GM13976 (cell line): ENCODE data around the gene RPL21.

Experiments
- DNase-seq: peaks from one replicate; pipeline ENCODE4 v3.0.0; 2012; ENCODE audit warnings: low spot score
- CTCF ChIP-seq: IDR thresholded peaks from 2 replicates; pipeline ENCODE4 v1.5.1; 2012; ENCODE audit warnings: borderline replicate concordance, mild to moderate bottlenecking; ENCODE audit not compliant: insufficient read depth; ENCODE audit errors: extremely low read depth, missing control alignments, control extremely low read depth
- in situ Hi-C: fragments of 300-500 bp; cut with MboI; formaldehyde crosslinking; loops from one replicate; pipeline ENCODE4 v1.12.0; 2022; ENCODE audit warnings: low sequenced_read_pairs, mixed read lengths, inconsistent platforms; ENCODE audit not compliant: unreplicated experiment

The RPL21 gene

GRCh38 chr13:27273658-27274425 lies 22.5 kb downstream of the RPL21 start:
- TF ChIP-seq CTCF: no peak
- no peak for DNase-seq
- in situ Hi-C loops: loop anchor here (10.0 kb wide), 1 partner anchor 289 kb away; no protein-coding TSS in a partner anchor

- in situ Hi-C loops: loop anchor here (10.0 kb wide), 1 partner anchor 290 kb away; no protein-coding TSS in a partner anchor
- TF ChIP-seq CTCF: no peak
- DNase-seq: no peak
Observed at GRCh38 chr13:27274631-27275030, 23.3 kb downstream of the RPL21 start.

DNA sequence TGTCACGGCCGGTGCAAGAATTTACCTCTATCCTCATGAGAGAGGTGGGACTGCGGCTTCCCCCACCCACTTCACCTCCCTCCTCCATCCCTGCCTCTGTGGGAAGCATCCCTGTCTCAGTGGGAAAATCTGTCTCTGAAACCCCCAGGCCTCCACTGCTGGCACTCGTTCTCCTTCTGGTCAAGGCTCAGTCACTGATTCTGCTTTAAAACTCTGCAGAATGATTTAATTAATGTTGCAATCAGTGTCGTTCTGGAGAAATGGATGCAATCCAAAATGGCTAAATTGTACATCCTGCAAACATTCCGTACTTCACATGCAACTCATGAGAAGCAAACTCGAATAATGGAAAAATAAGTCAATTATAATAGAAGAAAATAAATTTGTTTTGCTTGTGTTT lies 24.8 kb downstream of the RPL21 start:
- no peak for DNase-seq
- in situ Hi-C loops: loop anchor here (10.0 kb wide), 1 partner anchor 291 kb away; no protein-coding TSS in a partner anchor
- TF ChIP-seq CTCF: no peak

GRCh38 chr13:27279506-27279905 lies 28.1 kb downstream of the RPL21 start:
- DNase-seq: no peak
- in situ Hi-C loops: loop anchor here (10.0 kb wide), 1 partner anchor 295 kb away; no protein-coding TSS in a partner anchor
- no peak for TF ChIP-seq CTCF

DNA sequence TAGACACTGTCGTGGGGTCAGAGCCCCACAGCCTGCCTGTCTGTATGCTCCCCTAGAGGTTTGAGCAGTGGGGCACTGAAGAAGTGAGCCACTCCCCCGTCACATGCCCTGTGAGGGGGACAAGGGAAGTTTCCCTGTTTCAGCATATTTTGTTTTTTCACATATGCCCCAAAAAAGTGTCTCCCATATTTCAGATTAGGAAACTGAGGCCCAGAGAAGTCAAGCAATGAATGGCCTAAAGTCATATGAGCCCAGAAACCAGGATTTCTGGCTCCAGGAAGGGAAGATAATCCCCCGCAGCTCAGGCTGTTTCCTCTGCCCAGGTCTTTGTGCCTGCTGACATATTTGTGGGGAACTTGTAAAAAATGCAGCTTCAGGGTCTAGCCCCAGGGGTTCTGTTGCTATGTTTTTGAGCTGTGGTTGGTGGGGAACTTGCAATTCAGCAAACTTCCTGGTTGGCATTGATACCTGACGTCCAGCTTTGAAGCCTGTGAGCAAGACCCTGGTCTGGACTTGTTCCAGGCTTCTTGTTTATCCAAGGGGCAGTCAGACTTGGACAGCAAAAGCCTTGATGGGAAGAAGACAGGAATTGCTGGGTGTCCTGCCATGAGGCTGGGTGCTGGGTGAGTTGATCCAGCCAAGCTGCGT lies 28.8 kb downstream of the RPL21 start:
- DNase-seq: no peak
- in situ Hi-C loops: no loop called here

GRCh38 chr13:27280841-27281240 lies 29.5 kb downstream of the RPL21 start:
- DNase-seq: no peak
- no peak for TF ChIP-seq CTCF
- in situ Hi-C loops: no loop called here

More for the DNA sequence above, 28.8 kb downstream of the RPL21 start:
- TF ChIP-seq CTCF: no peak
